Measurements from ENCODE around the gene HLF.

- TF ChIP-seq, protein P1, sequence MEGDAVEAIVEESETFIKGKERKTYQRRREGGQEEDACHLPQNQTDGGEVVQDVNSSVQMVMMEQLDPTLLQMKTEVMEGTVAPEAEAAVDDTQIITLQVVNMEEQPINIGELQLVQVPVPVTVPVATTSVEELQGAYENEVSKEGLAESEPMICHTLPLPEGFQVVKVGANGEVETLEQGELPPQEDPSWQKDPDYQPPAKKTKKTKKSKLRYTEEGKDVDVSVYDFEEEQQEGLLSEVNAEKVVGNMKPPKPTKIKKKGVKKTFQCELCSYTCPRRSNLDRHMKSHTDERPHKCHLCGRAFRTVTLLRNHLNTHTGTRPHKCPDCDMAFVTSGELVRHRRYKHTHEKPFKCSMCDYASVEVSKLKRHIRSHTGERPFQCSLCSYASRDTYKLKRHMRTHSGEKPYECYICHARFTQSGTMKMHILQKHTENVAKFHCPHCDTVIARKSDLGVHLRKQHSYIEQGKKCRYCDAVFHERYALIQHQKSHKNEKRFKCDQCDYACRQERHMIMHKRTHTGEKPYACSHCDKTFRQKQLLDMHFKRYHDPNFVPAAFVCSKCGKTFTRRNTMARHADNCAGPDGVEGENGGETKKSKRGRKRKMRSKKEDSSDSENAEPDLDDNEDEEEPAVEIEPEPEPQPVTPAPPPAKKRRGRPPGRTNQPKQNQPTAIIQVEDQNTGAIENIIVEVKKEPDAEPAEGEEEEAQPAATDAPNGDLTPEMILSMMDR (IDR thresholded peaks at IDR 0.05 in 4 of 5, conservative IDR thresholded peaks at IDR 0.05 in 1 of 5): no peak
- no peak for TF ChIP-seq POLR2A (IDR thresholded peaks at IDR 0.05)
These were observed 76.7 kb downstream of the HLF start for GRCh38 chr17:55341432-55341831.

Measured in gastrocnemius medialis (tissue), 4 donors.